MCF 10A (cell line): ENCODE measurements around the gene MAZ. TPM values are rescaled to one million over a fixed set of nuclear protein-coding genes. Genes with fewer than 3 reads are reported as not detected.

Experiments used
- BruUV-seq: library from RNA; stranded (reverse); fragments of 400-500 nt; replicated peaks from 2 replicates; lab custom pipeline; 2021; lab: Mats Ljungman, UMichigan
- CTCF ChIA-PET: fragments of 300-600 bp; sonication (Branson Sonifier 250); formaldehyde crosslinking; extraction: SDS; loops from one replicate; lab custom pipeline; 2021; ENCODE audit warnings: antibody characterized with exemption, inconsistent platforms; lab: Yijun Ruan, JAX
- POLR2A ChIA-PET: fragments of 300-600, 350-650 bp; sonication (Branson Sonifier 250); formaldehyde crosslinking; extraction: SDS; loops from one replicate; lab custom pipeline; 2020; ENCODE audit warnings: antibody characterized with exemption, inconsistent platforms; lab: Yijun Ruan, JAX
- DNase-seq: peaks from one replicate; pipeline ENCODE4 v3.0.0-alpha.2; 2018; ENCODE audit not compliant: unreplicated experiment
- H3K27ac Mint-ChIP-seq: one replicate; pipeline ENCODE4 v1.8.0; 2022; ENCODE audit warnings: mild to moderate bottlenecking, low read depth, mixed read lengths; ENCODE audit not compliant: unreplicated experiment
- H3K27me3 Mint-ChIP-seq: one replicate; pipeline ENCODE4 v1.8.0; 2022; ENCODE audit warnings: mixed read lengths; ENCODE audit not compliant: insufficient read depth, unreplicated experiment
- H3K36me3 Mint-ChIP-seq: one replicate; pipeline ENCODE4 v1.8.0; 2022; ENCODE audit warnings: mild to moderate bottlenecking, moderate library complexity, mixed read lengths; ENCODE audit not compliant: insufficient read depth, unreplicated experiment
- H3K4me1 Mint-ChIP-seq: one replicate; pipeline ENCODE4 v1.8.0; 2022; ENCODE audit warnings: mixed read lengths; ENCODE audit not compliant: insufficient read depth, unreplicated experiment
- H3K4me3 Mint-ChIP-seq: one replicate; pipeline ENCODE4 v1.8.0; 2022; ENCODE audit warnings: mild to moderate bottlenecking, moderate library complexity, mixed read lengths; ENCODE audit not compliant: unreplicated experiment
- H3K9me3 Mint-ChIP-seq: one replicate; pipeline ENCODE4 v1.8.0; 2022; ENCODE audit warnings: mixed read lengths; ENCODE audit not compliant: unreplicated experiment
- CTCF ChIP-seq: fragments of 200-600 bp; IDR thresholded peaks from one replicate; pipeline ENCODE4 v1.8.0; 2022; ENCODE audit warnings: antibody characterized with exemption, mild to moderate bottlenecking; ENCODE audit not compliant: unreplicated experiment
- intact Hi-C: fragments of 100-400 bp; cut with micrococcal nuclease; formaldehyde crosslinking; loops from 2 replicates; pipeline ENCODE4 v1.14.1; 2022
- total RNA-seq: library from RNA; stranded (reverse); gene quantifications from 2 replicates; pipeline ENCODE4 v1.2.3, GENCODE V29; 2022

Gene MAZ
- total RNA-seq, 1 experiment from 2014 or later, result 185 TPM

- no peak for TF ChIP-seq CTCF
- BruUV-seq, result no TSS peak
- no peaks in the 10 kb centered on the region for H3K27me3 Mint-ChIP-seq
- ChIA-PET CTCF (interaction anchor here (0.7 to 0.8 kb wide), 2 partner anchors 9 to 924 kb away, joined by 3 to 5 read pairs; no protein-coding TSS in a partner anchor), POLR2A (interaction anchor here (0.5 to 0.8 kb wide), 3 partner anchors 10 to 192 kb away, joined by 3 to 4 read pairs (median 4); no protein-coding TSS in a partner anchor)
- H3K4me1 Mint-ChIP-seq, result no peaks in the 10 kb centered on the region
- no peak for DNase-seq
- no peak overlapping the region for H3K4me3 Mint-ChIP-seq
- H3K27ac Mint-ChIP-seq, result no peak overlapping the region
- intact Hi-C loops, result no loop called here
- H3K9me3 Mint-ChIP-seq, result no peaks in the 10 kb centered on the region
- H3K36me3 Mint-ChIP-seq, result peaks cover 80% of the 10 kb centered on the region
Measured at GRCh38 chr16:29839822-29840221, 33.5 kb downstream of the MAZ start.

GRCh38 chr16:29840240-29840639, 33.9 kb downstream of the MAZ start:
- Mint-ChIP-seq H3K27ac (no peak overlapping the region), H3K36me3 (peaks cover 80% of the 10 kb centered on the region), H3K9me3 (no peaks in the 10 kb centered on the region), H3K4me1 (no peaks in the 10 kb centered on the region), H3K4me3 (no peak overlapping the region), H3K27me3 (no peaks in the 10 kb centered on the region)
- no peak for TF ChIP-seq CTCF
- ChIA-PET POLR2A (interaction anchor here (0.8 kb wide), 1 partner anchor 11 kb away, joined by 4 read pairs; no protein-coding TSS in a partner anchor), CTCF (no interaction called here)
- no TSS peak for BruUV-seq
- DNase-seq, result no peak
- intact Hi-C loops, result no loop called here

- no peaks in the 10 kb centered on the region for H3K9me3 Mint-ChIP-seq
- no peak for DNase-seq
- ChIA-PET POLR2A (interaction anchor here (0.7 kb wide), 1 partner anchor 530 kb away, joined by 3 read pairs; no protein-coding TSS in a partner anchor), CTCF (interaction anchor here (0.8 kb wide), 1 partner anchor 22 kb away, joined by 3 read pairs; the partner anchor contains the start of gene MVP)
- no TSS peak for BruUV-seq
- no peaks in the 10 kb centered on the region for H3K4me1 Mint-ChIP-seq
- H3K36me3 Mint-ChIP-seq, result peaks cover 81% of the 10 kb centered on the region
- H3K4me3 Mint-ChIP-seq, result no peak overlapping the region
- H3K27ac Mint-ChIP-seq, result no peak overlapping the region
- intact Hi-C loops, result no loop called here
- no peaks in the 10 kb centered on the region for H3K27me3 Mint-ChIP-seq
- TF ChIP-seq CTCF, result no peak
Measured at GRCh38 chr16:29841631-29842030, 35.3 kb downstream of the MAZ start.

- no peaks in the 10 kb centered on the region for H3K9me3 Mint-ChIP-seq
- H3K36me3 Mint-ChIP-seq, result peaks cover 79% of the 10 kb centered on the region
- no peaks in the 10 kb centered on the region for H3K27me3 Mint-ChIP-seq
- intact Hi-C loops, result no loop called here
- no peak overlapping the region for H3K4me3 Mint-ChIP-seq
- CTCF ChIA-PET, result interaction anchor here (0.7 kb wide), 1 partner anchor 23 kb away, joined by 3 read pairs; no protein-coding TSS in a partner anchor
- no peak for TF ChIP-seq CTCF
- no peak for DNase-seq
- H3K4me1 Mint-ChIP-seq, result no peaks in the 10 kb centered on the region
- no TSS peak for BruUV-seq
- POLR2A ChIA-PET, result interaction anchor here (0.7 to 1.2 kb wide), 2 partner anchors 9 to 142 kb away, joined by 3 read pairs; no protein-coding TSS in a partner anchor
- H3K27ac Mint-ChIP-seq, result no peak overlapping the region
Measured at GRCh38 chr16:29842732-29843346, 36.5 kb downstream of the MAZ start.
